Esophagus muscularis mucosa (tissue), 4 donors: ENCODE results near the gene PHB1.

Source experiments
- EP300 ChIP-seq: sonication (generic); formaldehyde crosslinking; IDR thresholded peaks from one replicate; pipeline ENCODE4 v1.6.1; 2017; ENCODE audit warnings: antibody characterized with exemption
- POLR2A ChIP-seq: fragments of 450-650 bp; IDR thresholded peaks from one replicate; pipeline ENCODE4 v1.6.1; 2017; ENCODE audit warnings: antibody characterized with exemption, moderate library complexity, mild to moderate bottlenecking, low read depth
- TF ChIP-seq, protein P1 (sequence below), 3 experiments: fragments of 200-600 bp in 2 of 3; fragments of 450-650 bp in 1 of 3; sonication (generic) in 2 of 3; IDR thresholded peaks; one replicate each; pipeline ENCODE4 v1.5.1; 2017 to 2019; ENCODE audit warnings: antibody characterized with exemption in 3 of 3, mild to moderate bottlenecking in 2 of 3, moderate library complexity in 1 of 3

DNA sequence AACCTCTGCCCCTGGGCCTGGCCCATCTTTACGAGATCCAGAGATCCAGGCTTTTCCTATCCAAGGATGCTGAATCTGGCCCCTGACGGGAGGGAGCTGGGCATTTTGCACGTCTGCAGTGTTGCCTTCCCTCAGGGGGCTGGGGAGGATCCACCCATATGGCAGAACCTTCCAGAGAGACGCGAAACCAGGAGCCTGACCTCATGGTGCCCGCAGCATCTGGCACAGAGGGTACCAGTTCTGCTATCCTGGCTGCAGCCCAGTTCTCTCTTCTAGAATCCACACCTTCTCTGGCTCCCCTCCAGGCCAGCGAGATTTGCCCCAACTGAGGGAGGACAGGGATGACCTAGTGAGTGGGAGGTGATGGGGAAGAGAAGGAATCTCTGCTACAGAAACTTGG lies 32.1 kb downstream of the PHB1 start:
- no peak for TF ChIP-seq POLR2A
- no peak for TF ChIP-seq EP300
- TF ChIP-seq, protein P1, sequence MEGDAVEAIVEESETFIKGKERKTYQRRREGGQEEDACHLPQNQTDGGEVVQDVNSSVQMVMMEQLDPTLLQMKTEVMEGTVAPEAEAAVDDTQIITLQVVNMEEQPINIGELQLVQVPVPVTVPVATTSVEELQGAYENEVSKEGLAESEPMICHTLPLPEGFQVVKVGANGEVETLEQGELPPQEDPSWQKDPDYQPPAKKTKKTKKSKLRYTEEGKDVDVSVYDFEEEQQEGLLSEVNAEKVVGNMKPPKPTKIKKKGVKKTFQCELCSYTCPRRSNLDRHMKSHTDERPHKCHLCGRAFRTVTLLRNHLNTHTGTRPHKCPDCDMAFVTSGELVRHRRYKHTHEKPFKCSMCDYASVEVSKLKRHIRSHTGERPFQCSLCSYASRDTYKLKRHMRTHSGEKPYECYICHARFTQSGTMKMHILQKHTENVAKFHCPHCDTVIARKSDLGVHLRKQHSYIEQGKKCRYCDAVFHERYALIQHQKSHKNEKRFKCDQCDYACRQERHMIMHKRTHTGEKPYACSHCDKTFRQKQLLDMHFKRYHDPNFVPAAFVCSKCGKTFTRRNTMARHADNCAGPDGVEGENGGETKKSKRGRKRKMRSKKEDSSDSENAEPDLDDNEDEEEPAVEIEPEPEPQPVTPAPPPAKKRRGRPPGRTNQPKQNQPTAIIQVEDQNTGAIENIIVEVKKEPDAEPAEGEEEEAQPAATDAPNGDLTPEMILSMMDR (IDR thresholded peaks at IDR 0.05) = no peak
